HG03108 (cell line): Measurements from ENCODE around the gene SHKBP1.
"Not testable (repeated sequence)": the region's sequence is repeated elsewhere in the genome, so short reads cannot be mapped to it uniquely, and the experiment has no call there.

ENCODE experiments used
- ATAC-seq: cut with Tn5 transposase; IDR thresholded peaks from one replicate; pipeline ENCODE4 v1.9.1; 2021; ENCODE audit warnings: moderate library complexity; ENCODE audit not compliant: unreplicated experiment

The SHKBP1 gene, protein sequence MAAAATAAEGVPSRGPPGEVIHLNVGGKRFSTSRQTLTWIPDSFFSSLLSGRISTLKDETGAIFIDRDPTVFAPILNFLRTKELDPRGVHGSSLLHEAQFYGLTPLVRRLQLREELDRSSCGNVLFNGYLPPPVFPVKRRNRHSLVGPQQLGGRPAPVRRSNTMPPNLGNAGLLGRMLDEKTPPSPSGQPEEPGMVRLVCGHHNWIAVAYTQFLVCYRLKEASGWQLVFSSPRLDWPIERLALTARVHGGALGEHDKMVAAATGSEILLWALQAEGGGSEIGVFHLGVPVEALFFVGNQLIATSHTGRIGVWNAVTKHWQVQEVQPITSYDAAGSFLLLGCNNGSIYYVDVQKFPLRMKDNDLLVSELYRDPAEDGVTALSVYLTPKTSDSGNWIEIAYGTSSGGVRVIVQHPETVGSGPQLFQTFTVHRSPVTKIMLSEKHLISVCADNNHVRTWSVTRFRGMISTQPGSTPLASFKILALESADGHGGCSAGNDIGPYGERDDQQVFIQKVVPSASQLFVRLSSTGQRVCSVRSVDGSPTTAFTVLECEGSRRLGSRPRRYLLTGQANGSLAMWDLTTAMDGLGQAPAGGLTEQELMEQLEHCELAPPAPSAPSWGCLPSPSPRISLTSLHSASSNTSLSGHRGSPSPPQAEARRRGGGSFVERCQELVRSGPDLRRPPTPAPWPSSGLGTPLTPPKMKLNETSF

DNA sequence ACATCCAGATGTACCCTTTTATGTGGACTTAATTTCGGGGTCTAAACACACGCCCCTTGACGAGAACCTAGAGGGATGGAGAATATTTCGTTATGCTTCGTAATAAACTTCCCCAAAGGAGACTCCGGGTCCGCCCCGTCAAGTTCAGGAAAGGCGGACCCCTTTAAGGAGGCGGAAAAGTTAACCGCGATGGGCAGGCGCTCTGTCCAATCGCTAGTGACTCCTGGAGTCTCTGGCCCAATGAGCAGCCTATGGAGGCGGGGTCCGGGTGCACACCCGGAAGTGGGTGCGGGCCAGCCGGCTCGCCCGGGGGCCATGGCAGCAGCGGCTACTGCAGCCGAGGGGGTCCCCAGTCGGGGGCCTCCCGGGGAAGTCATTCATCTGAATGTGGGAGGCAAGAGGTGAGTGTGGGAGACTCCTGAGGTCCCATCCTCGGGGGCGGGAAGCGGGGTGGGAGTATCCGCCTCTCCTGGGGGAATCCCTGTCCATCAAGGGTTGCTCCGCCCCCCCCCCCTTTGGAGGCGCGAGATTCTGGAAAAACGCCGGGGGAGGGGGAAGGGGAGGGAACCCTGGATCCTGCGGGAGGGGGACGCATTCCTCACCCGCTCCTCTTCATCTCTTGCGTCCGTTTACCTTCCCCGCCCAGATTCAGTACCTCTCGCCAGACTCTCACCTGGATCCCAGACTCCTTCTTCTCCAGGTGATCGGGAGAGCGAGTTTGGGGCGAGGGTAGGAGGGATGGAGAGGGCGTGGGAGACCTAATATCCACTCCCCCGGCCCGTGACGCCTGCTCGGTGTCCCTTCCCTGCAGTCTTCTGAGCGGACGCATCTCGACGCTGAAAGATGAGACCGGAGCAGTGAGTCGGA lies at the start of gene SHKBP1:
TSS of gene SHKBP1 (plus strand) at position 289 of the 867 bp plus-strand sequence. CDS start at position 316, 27 bp downstream.
- ATAC-seq: peak; percentile 90

DNA sequence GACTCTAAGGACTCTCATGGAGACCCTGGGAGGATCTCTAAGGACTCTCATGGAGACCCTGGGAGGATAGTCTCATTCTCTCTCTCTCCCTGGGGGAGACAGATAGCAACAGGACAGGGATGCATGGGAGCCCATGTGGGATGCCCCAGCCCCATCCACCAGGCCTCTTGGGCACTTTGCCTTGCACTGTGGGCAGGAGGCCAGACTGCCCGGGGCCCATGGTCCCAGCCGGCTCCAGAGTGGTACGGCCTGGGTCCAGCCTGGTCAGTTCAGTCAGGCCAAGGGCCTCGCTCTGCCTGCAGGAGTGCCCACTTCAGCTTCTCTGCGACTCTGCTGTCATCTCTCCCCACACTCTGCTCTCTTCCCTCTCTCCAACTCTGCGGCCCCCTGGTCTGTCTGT lies 48.6 kb upstream of the SHKBP1 start:
- no peak for ATAC-seq

DNA sequence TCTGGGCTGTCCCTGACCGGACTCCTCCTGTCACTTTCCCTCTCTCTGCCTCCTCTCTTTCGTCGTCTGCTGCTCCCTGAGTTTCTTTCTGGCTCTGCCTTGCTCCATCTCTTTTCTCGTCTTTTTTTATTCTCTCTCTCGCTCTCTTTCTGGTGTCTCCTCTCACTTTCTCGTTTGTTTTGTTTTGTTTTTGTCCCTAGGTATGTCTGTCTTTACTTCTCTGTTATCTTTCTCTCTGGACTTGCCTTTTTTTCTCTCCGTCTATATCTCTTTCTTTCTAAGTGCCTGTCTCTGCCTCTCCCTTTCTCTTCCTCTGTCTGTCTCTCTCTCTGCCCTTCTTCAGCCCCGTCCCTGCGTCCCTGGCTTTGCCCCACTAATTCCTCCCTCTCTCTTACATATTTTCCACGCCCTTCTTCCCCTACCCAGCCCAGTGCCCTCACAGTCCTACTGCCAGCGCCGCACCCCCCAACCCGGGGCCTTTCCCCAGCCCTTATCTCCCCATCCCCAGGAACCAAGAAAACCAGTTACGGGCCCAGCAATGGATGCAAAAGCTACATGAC lies 48.1 kb upstream of the SHKBP1 start:
- ATAC-seq: no peak

DNA sequence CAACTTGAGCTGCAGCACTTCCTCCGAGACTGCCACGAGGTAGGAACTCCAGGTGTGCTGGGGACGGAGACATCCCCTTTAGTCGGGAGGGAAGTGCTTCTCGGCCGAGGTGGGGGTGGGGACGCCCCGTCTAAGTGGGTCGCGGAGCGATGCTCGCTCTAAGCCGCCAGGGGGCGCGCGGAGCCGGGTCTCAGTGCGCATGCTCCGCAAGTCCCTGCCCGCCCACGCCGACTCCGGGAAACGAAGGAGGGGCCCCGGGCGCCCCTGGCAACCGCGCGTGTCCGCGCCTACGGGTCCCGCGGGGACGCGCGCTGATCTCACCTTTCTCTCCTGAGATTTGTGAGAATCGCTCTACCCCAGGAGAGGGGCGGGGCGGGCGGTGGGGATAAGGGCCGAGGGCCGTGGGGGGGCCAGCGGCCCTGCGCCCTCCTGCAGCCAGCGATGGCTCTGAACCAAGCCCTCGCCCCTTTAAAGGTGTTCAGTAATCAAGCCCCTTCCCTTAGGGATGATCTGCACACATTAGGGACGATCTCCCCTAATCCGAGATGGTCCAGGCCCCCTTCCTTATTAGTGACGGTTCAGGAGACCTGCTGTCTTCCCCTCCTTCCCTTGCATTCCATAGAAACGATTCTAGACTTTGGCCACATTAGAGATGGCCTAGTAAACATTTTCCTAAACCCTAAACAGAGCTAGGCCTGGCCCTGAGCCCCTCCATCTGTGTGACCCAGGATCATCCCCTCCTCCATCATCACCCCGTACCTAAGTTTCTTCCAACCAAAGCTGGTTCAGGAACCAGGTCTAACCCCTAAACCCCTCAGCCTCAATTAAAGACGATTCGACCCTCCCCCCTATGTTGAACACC lies 47.3 kb upstream of the SHKBP1 start:
- no peak for ATAC-seq

DNA sequence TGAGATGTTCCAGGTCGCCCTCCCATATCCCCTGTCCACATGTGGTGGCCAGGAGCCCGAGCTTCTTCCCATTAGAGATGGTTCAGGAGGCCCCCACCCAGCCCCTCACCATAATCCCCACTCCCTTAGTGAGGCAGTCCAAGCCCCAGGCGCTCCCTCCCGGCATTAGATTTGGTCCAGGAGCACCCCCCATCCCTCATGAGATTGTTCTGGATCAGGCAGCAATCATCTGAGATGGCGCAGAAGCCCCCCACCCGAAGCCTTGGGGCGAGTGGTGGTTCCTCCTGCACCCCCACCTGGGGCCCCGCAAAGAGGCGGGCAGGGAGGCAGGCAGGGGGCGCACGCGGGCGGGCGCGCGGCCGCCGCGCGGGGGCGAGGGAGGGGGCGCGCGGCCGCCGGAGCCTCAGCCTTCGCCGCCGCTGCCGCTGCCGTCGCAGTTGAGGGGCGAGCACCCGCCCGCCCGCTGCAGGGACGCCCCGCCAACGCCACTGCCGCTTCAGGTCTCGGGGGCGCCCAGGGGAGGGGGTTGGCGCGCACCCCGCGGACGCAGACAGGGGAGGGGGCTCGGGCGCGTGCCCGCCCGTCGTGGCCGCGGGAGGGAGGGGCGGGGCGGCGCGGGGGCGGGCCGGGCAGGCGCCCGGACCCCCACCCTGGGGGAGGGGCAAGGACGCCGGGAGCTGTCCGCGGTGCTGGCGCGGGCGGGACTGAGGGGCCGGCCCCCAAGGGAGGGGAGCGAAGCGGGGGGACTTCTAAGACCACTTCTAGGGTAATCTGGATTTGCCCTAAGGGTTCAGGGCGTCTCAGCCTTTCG lies 46.4 kb upstream of the SHKBP1 start:
- no peak for ATAC-seq

DNA sequence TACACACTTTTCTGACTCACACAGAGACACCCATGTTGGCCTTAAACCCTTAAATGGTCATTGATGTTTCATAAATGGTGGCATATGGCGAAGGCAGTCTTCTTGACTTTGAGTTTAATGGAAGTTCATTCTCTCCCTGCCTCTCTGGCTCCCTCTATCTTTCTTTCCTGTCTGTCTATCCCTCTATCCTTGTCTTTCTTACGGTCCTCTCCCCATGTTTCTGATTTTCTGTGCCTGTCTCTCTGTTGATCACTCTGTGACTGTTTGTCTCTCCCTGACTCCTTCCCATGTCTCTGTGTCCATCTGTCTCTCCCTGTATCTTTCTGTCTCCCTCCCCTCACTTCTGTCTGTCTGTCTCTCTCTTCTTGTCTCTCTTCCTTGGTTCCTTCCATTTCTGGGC lies 43.2 kb upstream of the SHKBP1 start:
- ATAC-seq: no peak

DNA sequence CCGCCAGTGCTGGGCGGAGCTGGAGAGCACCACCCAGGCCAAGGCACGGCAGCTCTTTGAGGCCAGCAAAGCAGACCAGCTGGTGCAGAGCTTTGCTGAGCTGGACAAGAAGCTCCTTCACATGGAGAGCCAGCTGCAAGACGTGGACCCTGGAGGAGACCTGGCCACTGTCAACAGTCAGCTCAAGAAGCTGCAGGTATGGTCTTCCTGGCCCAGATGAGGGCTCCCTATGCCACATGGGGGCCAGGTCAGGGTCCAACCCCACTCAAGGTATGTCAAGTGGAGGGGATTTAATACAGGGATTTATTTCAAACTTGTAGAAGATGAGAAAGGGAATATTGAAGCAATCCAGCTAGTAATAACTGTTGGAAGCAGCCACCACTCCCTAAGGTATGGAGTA lies 42.5 kb upstream of the SHKBP1 start:
- ATAC-seq: no peak

DNA sequence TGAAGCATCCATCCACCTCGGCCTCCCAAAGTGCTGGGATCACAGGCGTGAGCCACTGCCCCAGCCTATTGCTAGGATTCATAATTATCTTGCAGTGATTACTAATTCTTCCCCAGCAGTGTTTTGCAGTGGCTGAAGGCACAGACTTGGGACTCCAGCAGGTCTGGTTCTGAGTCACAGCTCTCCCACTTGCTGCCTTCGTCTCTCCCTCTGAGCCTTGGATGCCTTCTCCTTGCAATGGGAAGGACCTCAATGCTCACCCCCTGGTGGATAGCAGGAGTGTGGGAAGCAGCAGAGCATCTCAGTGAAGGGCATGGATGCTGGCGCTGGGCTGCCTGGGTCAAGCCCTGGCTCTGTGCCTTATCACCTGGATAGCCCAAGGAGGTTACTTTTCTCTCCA lies 37.6 kb upstream of the SHKBP1 start:
- ATAC-seq: no peak

DNA sequence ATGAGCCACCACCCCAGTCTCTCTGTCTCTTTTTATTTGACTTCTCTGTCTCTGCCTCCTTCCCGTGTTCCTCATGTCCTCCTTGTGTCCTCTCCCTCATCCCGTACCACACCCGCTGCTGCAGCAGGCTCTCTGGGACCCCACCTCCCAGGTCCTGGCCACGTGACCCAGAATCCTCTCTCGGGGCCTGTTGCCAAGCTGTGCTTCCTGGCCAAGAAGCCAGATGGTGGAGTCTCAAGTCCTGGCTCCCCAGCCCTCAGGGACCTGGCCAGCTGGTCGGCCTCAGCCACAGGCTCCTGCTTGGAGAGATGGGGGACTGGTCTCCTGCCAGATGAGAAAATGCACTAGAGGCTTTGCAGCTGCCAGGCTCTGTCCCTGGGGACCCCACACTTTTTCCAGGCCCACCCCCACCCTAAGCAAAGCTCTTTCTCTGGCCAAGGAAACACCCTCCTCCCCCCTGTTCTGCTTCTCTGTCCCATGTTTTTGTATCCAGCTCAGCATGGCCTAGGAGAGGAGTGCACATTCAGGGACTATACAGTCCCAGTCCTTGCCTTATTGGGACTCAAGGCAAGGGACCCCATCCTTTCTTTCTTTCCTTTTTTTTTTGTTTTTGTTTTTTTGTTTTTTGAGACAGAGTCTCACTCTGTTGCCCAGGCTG lies 34.3 kb upstream of the SHKBP1 start:
- no peak for ATAC-seq

DNA sequence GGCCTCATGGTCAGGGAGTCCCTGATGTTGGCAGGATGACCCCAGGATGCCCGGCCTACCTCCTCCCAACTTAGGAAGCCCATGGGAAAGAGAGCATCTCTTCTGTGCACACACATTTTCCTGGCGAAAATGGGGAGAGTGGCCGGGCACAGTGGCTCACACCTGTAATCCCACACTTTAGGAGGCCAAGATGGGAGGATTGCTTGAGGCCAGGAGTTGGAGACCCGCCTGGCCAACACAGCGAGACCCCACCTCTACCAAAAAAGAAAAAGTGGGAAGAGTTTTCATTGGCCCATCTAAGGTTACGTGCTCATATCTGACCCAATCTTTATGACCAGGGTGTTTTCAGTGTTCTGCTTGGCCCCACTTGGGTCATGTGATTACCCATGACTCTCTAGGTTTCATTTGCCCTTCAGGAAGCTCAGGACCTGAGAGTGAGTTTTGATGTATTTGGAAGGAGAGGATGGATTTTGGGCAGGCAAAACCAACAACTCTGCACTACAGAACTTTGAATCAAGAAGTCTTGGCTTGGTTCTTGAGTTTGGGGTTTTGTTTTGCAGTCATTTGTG lies 33.6 kb upstream of the SHKBP1 start:
- ATAC-seq: no peak

DNA sequence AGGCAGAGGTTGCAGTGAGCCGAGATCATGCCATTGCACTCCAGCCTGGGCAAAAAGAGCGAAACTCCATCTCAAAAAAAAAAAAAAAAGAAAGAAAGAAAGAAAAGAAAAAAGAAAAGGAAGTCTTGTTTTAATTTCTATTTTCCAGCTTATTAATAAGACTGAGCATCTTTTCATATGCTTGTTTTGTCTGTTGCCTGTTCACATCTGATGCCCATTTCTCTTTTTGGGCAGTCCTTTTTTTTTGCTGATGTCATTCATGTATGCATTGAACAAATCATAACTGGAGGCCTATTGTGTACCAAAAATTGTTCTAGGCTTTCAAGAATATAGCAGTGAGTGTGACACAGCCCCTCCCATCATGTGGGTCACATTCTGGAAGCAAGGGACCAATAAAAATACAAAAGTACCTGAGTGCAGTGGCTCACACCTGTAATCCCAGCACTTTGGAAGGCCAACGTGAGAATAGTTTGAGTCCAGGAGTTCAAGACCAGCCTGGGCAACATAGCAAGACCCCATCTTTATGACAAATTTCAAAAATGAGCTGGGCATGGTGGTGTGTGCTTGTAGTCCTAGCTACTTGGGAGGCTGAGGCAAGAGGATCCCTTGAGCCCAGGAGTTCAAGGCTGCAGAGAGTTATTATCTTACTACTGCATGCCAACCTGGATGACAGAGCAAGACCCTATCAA lies 30.4 kb upstream of the SHKBP1 start:
- ATAC-seq: not testable (repeated sequence)

DNA sequence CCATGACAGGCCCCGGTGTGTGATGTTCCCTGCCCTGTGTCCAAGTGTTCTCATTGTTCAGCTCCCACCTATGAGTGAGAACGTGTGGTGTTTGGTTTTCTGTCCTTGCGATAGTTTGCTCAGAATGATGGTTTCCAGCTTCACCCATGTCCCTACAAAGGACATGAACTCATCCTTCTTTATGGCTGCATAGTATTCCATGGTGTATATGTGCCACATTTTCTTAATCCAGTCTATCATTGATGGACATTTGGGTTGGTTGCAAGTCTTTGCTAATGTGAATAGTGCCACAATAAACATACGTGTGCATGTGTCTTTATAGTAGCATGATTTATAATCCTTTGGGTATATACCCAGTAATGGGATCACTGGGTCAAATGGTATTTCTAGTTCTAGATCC lies 29.5 kb upstream of the SHKBP1 start:
- ATAC-seq: not testable (repeated sequence)

DNA sequence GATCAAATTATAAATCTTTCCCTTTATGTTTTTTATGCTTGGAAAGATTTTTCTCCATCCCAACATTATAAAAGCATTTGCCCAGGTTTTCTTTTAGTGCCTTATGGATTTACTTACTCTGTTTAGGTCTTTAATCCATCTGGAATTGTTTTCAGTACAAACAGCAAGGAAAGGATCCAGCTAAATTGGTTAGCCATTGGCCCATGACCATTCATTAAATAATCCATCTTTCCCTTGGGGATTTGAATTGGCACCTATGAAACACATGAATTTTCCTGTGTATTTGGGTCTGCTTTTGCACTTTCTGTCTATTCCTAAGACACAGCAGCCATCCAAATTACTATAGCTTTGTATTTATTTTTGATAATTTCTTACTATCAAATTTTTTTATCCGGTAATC lies 28.8 kb upstream of the SHKBP1 start:
- ATAC-seq: no peak

DNA sequence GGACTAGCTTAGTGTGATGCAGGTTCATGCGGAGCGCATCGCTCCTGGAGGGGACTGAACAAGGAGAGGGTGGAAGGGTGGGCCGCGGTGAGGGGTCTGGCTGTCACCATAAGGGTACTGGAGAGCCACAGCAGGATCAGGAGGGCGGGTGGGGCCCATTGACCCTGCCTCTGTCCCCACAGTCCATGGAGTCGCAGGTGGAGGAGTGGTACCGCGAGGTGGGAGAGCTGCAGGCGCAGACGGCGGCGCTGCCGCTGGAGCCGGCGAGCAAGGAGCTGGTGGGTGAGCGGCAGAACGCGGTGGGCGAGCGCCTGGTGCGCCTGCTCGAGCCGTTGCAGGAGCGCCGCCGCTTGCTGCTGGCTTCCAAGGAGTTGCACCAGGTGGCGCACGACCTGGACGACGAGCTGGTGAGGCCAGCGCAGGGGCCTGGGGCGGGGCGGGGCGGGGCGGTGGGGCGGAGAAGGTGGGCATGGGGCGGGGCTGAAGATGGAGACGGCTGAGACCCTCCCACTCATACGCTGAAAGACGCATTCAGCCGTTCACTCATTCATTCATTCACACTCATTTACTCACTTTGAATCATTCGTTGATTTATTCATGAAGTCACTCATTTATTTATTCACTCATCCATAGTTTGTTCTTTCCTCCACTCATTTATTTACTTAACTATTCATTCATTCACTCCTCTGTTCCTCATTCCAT lies 27.5 kb upstream of the SHKBP1 start:
- no peak for ATAC-seq

DNA sequence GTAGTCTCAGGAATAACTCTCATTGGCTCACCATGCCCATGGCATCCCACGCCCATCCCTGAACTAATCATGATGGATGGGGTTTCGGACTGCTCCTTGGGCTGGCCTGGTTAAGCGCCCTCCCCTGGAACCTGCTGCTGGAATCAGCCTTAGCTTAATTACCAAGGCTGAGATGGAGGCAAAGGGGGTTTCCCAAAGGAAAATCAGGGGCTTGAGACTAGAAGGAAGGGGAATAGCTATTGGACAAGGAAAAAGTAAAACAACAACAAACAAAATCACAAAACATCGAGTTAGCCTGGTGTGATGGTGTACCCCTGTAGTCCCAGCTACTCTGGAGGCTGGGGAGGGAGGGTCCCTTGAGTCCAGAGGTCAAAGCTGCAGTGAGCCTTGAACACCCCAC lies 25.7 kb upstream of the SHKBP1 start:
- no peak for ATAC-seq

DNA sequence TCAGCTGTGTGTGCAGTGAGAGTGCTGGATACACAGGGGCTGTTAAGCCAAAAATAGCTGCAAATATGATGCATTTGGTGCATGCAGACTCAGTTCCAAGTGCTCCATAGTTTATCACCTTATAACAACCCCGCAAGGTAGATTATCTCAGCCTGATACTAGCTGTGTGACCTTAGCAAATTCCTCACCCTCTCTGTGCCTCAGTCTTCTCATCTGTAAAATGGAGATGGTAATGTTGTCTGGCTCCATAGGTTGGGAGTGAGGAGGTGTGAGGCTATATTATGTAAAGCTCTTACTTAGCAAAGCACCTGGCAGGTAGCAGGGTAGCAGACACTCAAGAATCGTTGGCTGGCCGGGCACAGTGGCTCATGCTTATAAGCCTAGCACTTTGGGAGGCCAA lies 23.8 kb upstream of the SHKBP1 start:
- no peak for ATAC-seq
